COLO668 (cell line): ENCODE data around the gene CDK8.

Experiments used
- DNase-seq: peaks from one replicate; lab custom pipeline; 2025; ENCODE audit not compliant: unreplicated experiment; lab: John Stamatoyannopoulos, UW

Gene CDK8

DNA sequence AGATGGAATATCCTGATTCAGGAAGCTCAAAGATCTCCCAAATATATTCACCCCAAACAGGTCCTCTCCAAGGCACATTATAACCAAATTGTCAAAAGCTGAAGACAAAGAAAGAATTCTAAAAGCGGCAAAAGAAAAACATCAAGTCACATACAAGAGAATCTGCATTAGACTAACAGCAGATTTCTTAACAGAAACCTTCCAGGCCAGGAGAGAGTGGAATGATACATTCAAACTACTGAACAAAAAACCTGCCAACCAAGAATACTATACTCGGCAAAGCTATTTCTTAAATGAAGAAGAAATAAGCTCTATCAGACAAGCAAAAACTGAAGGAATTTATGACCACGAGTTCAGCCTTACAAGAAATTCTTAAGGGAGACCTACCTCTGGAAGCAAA is 183.0 kb downstream of the CDK8 start:
- no peak for DNase-seq

- no peak for DNase-seq
Measured at GRCh38 chr13:26440111-26440510, 186.2 kb downstream of the CDK8 start.

DNA sequence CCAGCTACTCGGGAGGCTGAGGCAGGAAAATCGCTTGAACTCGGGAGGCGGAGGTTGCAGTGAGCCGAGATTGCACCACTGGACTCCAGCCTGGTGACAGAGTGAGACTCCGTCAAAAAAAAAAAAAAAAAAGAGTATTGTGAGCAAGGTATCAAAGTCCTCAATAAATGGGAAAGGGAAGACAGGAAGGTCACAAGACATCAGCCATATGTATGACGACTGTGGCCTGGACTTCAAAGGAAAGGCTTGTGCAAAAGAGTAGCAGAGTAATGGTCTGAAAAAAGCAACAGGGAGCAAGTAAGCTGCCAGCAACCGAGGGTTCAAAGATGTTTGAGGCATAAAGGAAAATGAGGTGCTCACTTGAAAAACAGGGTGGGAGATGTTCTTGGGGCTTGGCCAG is 187.5 kb downstream of the CDK8 start:
- DNase-seq = no peak

- DNase-seq = no peak
Measured at GRCh38 chr13:26442541-26442940, 188.6 kb downstream of the CDK8 start.

DNA sequence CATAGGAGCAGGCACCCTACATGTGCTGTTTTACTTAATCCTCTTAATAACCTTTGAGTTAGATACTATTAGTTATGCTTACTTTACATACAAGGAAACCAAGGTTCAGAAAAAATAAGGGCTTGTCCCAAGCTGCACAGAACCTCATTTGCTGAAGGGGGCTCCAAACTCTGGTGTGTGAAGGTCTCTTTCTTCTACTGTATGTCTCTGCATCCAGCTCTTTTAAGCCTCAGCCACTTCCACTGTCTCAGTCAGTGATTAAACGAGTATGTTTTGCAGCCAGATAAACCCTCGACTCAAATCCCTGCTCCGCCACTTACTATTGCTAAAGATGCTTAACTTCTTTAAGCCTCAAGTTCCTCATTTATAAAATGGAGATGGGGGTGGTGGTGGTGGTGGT is 191.2 kb downstream of the CDK8 start:
- no peak for DNase-seq

DNA sequence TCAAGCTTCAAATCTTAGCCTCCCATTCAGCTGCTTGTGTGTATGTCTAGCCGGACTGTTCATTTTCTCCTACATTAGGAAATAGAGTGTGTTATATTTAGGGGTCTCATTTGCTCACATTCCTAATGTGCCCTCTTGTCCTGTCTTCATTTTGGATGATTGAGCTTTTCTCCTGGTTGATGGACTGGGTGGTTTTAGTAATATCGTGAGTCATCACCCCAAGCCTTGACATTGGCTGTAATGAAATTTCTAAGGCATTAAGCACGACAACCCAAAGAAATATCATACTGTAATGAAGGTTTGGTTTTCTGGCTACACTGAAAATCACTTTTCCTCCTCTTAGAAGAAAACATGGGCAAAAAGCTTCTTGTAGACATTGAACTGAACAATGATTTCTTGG is 192.8 kb downstream of the CDK8 start:
- no peak for DNase-seq

GRCh38 chr13:26448032-26448431 is 194.1 kb downstream of the CDK8 start:
- no peak for DNase-seq

DNA sequence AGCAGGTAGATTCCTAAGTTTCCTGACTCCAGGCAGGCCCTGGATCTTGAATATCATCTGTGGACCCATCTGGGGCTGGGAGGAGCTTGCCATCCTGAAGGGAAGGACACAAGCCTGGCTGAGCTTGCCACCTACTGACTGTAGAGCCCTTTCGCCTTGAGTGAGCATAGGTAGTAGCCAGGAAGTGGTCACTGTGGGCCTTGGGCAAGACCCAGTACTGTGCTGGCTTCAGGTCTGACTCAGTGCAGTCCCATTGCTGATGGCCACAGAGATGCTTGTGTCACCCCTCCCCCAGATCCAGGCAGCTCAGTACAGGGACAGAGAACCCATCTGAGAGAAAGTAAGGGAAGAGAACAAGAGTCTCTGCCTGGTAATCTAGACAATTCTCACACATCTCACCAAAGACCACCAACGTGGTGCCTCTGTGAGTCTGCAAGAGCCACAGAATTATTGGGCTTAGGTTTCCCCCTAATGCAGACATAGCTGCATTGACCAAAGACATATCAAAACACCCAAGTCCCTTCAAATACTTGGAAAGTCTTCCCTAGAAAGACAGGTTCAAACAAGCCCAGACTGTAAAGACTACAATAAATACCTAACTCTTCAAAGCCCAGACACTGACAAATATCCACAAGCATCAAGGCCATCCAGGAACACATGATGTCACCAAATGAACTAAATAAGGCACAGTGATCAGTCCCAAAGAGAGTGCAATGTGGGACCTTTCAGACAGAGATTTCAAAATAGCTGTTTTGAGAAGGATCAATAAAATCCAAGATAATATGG is 195.3 kb downstream of the CDK8 start:
- no peak for DNase-seq
